Prostate gland (tissue), 2 donors: ENCODE data around the gene ASB7.

ENCODE experiments used
- POLR2A ChIP-seq: fragments of 450-650 bp; IDR thresholded peaks from one replicate; pipeline ENCODE4 v1.6.1; 2016; ENCODE audit warnings: antibody characterized with exemption, mild to moderate bottlenecking
- POLR2AphosphoS5 ChIP-seq: sonication (generic); formaldehyde crosslinking; IDR thresholded peaks from one replicate; pipeline ENCODE4 v1.6.1; 2017; ENCODE audit warnings: antibody characterized with exemption
- TF ChIP-seq, protein P1 (sequence below), 4 experiments: fragments of 200-600 bp in 2 of 4; fragments of 450-650 bp in 2 of 4; sonication (generic) in 2 of 4; IDR thresholded peaks; 1 replicate in 3 of 4; 2 replicates in 1 of 4; pipeline ENCODE4 v1.5.1; 2016 to 2019; ENCODE audit warnings: antibody characterized with exemption in 4 of 4, mild to moderate bottlenecking in 2 of 4, moderate library complexity in 2 of 4

DNA sequence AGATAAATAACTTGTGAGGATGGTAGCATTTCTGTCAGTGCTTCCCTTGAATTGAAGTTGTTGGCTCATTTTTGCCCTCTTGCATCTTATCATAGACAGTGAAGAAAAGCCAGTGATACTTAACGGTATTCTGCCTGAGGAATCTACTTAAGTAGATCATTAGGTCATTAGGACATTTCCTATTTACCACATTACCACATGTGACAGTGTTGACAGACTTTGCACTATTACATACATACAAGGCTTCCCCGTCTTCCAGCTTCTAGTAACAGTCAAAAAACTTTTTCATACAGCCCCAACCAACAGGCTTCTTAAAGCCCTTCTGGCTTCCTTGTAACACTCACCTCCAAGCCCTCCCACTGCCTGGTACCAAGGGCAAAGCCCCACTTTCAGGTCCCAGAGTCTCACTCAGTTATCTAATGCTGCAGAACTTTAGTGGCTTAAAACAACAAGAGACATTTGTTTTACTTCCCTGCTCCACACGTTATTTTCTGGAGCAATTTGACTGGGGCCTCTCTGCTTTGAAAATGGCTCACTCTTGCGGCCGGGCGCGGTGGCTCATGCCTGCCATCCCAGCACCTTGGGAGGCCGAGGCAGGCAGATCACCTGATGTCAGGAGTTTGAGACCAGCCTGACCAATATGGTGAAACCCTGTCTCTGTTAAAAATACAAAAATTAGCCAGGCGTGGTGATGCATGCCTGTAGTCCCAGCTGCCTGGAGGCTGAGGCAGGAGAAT is 40.0 kb downstream of the ASB7 start:
- TF ChIP-seq, protein P1, sequence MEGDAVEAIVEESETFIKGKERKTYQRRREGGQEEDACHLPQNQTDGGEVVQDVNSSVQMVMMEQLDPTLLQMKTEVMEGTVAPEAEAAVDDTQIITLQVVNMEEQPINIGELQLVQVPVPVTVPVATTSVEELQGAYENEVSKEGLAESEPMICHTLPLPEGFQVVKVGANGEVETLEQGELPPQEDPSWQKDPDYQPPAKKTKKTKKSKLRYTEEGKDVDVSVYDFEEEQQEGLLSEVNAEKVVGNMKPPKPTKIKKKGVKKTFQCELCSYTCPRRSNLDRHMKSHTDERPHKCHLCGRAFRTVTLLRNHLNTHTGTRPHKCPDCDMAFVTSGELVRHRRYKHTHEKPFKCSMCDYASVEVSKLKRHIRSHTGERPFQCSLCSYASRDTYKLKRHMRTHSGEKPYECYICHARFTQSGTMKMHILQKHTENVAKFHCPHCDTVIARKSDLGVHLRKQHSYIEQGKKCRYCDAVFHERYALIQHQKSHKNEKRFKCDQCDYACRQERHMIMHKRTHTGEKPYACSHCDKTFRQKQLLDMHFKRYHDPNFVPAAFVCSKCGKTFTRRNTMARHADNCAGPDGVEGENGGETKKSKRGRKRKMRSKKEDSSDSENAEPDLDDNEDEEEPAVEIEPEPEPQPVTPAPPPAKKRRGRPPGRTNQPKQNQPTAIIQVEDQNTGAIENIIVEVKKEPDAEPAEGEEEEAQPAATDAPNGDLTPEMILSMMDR (IDR thresholded peaks at IDR 0.05) = no peak
- TF ChIP-seq POLR2A = no peak
- no peak for TF ChIP-seq POLR2AphosphoS5
